Upper lobe of right lung (tissue), 1 donor: ENCODE measurements around the gene RBM39. TPM values are rescaled to one million over a fixed set of nuclear protein-coding genes. Genes with fewer than 3 reads are reported as not detected.
A peak's percentile ranks its signal among the peaks of the same experiment; 100 is the strongest.
"Not testable (repeated sequence)": the region's sequence is repeated elsewhere in the genome, so short reads cannot be mapped to it uniquely, and the experiment has no call there.

Source experiments
- ATAC-seq: fragments of 200-7000 bp; cut with Tn5 transposase; one replicate; pipeline ENCODE4 v1.9.1; 2020; ENCODE audit warnings: mild to moderate bottlenecking, moderate library complexity
- DNase-seq: peaks from one replicate; pipeline ENCODE4 v3.0.0-alpha.2; 2020
- H3K27ac ChIP-seq: fragments of 200-600 bp; one replicate; pipeline ENCODE4 v1.8.0; 2022
- H3K27me3 ChIP-seq: fragments of 200-600 bp; one replicate; pipeline ENCODE4 v1.8.0; 2022; ENCODE audit warnings: mild to moderate bottlenecking
- H3K36me3 ChIP-seq: fragments of 200-600 bp; one replicate; pipeline ENCODE4 v1.8.0; 2022
- H3K4me1 ChIP-seq: fragments of 200-600 bp; one replicate; pipeline ENCODE4 v1.8.0; 2022
- H3K4me3 ChIP-seq: fragments of 200-600 bp; one replicate; pipeline ENCODE4 v1.8.0; 2022; ENCODE audit warnings: mild to moderate bottlenecking
- H3K9me3 ChIP-seq: fragments of 200-600 bp; one replicate; pipeline ENCODE4 v1.8.0; 2022
- intact Hi-C: fragments of 100-400 bp; cut with DNase I; formaldehyde crosslinking; loops from one replicate; pipeline ENCODE4 v1.11.0; 2022
- total RNA-seq: library from RNA; stranded (reverse); fragmentation: NEBNext Ultra II Directional; extraction: Animal tissue kit (Norgen Biotek cat#: 25700); gene quantifications from one replicate; pipeline ENCODE4 v1.2.1, GENCODE V29; 2021
- TF ChIP-seq, protein P1 (sequence below): fragments of 200-600 bp; IDR thresholded peaks from one replicate; pipeline ENCODE4 v1.8.0; 2022; ENCODE audit warnings: antibody characterized with exemption
- donor health status: DM: no; HTN: yes; CAD: no; lungs with severe emphysema.

The RBM39 gene
- total RNA-seq, 1 donor from 2014 or later: 298 TPM

DNA sequence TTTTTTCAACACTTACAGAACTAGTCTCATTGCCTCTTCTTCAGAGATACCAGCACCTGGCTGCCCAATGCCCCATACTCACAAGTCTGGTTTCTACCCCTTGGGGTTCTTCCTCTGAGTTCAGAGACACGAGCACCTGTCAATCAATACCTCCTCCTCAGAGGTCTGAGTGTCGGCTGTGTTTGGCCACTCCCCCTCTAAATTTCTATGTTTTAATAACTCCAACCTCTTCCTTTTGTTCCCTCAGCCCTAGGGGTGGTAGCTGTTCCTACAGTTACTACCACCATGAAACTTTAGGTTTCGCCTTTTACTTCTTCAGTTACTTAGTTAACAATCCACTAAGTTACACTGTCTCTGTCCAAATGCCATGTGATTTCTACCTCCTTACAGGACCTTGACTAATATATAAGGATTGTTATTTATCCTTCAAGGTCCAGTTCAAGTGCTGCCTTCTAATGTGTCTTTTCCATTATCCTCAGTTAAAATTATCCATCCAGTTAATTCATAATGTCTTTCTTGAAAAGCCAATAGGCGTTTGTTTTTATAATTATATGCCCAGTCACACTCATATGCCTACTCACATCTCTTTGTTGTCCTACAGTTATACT is 15.1 kb upstream of the RBM39 start:
- H3K9me3 ChIP-seq: no peaks in the 10 kb centered on the region
- H3K4me1 ChIP-seq: no peaks in the 10 kb centered on the region
- intact Hi-C loops: no loop called here
- DNase-seq: no peak
- TF ChIP-seq, protein P1, sequence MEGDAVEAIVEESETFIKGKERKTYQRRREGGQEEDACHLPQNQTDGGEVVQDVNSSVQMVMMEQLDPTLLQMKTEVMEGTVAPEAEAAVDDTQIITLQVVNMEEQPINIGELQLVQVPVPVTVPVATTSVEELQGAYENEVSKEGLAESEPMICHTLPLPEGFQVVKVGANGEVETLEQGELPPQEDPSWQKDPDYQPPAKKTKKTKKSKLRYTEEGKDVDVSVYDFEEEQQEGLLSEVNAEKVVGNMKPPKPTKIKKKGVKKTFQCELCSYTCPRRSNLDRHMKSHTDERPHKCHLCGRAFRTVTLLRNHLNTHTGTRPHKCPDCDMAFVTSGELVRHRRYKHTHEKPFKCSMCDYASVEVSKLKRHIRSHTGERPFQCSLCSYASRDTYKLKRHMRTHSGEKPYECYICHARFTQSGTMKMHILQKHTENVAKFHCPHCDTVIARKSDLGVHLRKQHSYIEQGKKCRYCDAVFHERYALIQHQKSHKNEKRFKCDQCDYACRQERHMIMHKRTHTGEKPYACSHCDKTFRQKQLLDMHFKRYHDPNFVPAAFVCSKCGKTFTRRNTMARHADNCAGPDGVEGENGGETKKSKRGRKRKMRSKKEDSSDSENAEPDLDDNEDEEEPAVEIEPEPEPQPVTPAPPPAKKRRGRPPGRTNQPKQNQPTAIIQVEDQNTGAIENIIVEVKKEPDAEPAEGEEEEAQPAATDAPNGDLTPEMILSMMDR: no peak
- H3K4me3 ChIP-seq: no peak overlapping the region
- no peaks in the 10 kb centered on the region for H3K36me3 ChIP-seq
- no peaks in the 10 kb centered on the region for H3K27me3 ChIP-seq
- ATAC-seq: no peak
- H3K27ac ChIP-seq: no peak overlapping the region

DNA sequence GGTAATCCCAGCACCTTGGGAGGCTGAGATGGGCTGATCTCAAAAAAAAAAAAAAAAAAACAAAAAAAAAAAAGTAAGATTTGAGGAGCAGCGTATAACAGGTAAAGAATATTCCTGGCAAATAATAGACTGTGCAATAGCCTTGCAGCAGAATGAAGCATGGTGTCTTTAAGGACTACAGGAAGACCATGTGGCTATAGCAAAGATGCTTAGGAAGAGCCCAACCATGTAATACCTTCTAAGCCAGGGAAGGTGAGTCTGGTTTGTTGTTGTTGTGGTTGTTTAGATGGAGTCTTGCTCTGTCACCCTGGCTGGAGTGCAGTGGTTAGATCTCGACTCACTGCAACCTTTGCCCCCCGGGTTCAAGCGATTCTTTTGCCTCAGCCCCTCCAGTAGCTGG is 14.3 kb upstream of the RBM39 start:
- Histone ChIP-seq H3K4me3 (no peak overlapping the region), H3K27ac (no peak overlapping the region), H3K4me1 (no peaks in the 10 kb centered on the region), H3K36me3 (no peaks in the 10 kb centered on the region), H3K9me3 (no peaks in the 10 kb centered on the region), H3K27me3 (no peaks in the 10 kb centered on the region)
- DNase-seq (no peak), ATAC-seq (no peak)
- TF ChIP-seq, protein P1: no peak
- intact Hi-C loops: no loop called here

DNA sequence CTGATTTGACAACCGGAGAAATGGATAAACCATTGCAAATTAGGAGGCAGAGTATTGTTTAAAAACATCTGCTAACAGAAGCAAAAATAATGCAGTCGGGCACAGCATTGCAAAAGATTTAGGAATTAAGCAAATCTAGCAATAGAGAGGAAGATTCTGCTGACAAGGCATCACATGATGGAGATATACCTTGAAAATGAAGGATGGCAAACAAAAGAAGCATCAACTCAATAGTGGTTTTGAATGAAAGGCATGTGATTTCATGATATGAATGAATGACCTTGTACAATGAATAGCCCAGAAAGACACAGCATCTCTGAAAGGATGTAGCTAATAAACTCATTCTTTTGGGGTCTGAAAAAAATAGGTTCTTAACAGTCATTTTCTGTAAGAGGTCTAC is 8.6 kb upstream of the RBM39 start:
- TF ChIP-seq, protein P1: no peak
- Histone ChIP-seq H3K9me3 (no peaks in the 10 kb centered on the region), H3K36me3 (no peaks in the 10 kb centered on the region), H3K27ac (no peak overlapping the region), H3K4me1 (no peaks in the 10 kb centered on the region), H3K27me3 (no peaks in the 10 kb centered on the region), H3K4me3 (no peak overlapping the region)
- DNase-seq: no peak
- no peak for ATAC-seq
- intact Hi-C loops: no loop called here

DNA sequence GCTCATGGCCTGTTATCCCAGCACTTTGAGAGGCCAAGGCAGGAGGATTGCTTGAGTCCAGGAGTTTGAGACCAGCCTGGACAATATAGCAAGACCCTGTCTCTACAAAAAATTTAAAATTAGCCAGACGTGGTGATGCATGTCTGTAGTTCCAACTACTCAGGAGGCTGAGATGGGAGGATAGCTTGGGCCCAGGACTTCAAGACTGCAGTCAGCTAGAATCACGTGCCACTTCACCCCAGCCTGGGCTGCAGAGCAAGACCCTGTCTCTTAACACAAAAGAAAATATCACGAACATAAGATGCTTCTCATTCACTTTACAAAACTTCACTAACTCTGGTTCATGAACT is 2.4 kb upstream of the RBM39 start:
- H3K36me3 ChIP-seq: peaks cover 13% of the 10 kb centered on the region
- H3K4me1 ChIP-seq: peaks cover 21% of the 10 kb centered on the region
- DNase-seq, H3K27me3 ChIP-seq, H3K9me3 ChIP-seq, H3K4me3 ChIP-seq, ATAC-seq, intact Hi-C loops: not testable (repeated sequence)
- peak overlapping the region; percentile 98 for H3K27ac ChIP-seq

DNA sequence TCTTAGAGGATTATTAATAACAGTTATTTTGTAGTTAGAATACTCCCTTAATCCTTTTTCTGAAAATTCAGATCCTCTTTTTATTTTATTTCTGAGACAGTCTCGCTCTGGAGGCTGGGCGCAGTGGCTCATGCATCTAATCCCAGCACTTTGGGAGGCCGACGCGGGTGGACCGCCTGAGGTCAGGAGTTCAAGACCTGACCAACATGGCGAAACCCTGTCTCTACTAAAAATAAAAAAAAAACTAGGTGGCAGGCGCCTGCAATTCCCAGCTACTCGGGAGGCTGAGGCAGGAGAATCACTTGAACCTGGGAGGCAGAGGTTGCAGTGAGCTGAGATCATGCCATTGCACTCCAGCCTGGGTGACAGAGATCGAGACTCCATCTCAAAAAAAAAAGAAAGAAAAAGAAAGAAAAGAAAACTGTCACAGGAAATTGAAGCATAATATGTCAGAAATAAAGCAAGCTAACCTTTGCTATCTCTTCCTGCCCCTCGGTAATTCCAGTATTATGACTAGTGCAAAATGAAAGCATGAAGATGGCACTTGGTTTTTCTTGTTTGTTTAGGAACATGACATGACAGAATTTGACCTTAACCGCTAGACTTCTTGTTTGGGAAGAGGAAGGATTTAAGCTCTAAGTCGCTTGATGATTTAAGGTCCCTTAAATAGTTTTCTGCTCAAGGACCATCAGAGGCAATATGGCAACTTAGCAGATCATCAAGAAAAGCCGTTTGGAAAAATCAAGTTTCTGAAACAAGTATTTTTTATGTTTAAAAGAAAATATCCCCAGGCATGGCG is 1.8 kb upstream of the RBM39 start:
- Histone ChIP-seq H3K27ac (peak overlapping the region; percentile 98), H3K9me3 (no peaks in the 10 kb centered on the region), H3K36me3 (peaks cover 19% of the 10 kb centered on the region), H3K27me3 (no peaks in the 10 kb centered on the region), H3K4me3 (peak overlapping the region; percentile 66), H3K4me1 (peaks cover 26% of the 10 kb centered on the region)
- DNase-seq (peak; percentile 69), ATAC-seq (no peak)
- TF ChIP-seq, protein P1: no peak
- intact Hi-C loops: no loop called here

DNA sequence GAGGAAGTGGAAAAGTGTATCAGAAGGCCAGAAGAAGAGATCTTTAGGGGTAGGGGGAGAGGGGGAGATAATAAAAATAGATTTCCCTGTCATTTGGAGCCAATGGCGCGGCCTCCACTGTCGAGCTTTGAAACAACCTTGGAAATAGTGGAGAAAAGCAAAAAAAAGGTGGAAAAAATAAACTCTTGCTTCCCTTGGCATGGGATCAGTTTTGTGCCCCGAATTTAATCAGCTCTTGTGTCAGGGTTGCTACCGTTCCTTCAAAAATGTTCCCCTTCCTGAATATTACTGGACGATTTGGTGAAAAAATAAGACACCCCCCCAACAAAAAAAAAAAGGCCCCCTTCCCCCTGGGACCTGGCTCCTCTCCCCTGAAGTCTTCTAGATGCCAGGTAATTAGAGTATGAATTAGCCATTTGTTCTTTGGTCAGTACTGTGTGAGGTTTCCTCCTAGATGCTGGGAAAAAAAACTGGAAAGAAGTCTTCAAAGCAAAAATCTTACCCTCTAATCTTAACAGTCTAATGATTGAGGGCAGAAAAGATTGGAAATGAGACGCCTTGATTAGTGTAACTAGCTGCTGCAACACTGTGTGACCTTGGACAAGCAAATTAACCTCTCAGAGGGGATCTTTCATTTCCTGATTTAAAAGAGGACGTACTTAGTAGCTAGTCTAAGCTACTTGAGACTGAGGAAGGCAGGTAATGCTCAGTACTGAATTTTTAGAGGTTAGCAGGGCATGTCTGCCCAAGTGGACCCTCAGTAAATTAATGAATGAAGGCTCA is 872 bp upstream of the RBM39 start:
- no peak for DNase-seq
- peaks cover 29% of the 10 kb centered on the region for H3K36me3 ChIP-seq
- peaks cover 36% of the 10 kb centered on the region for H3K4me1 ChIP-seq
- peak; percentile 12 for ATAC-seq
- H3K27me3 ChIP-seq: no peaks in the 10 kb centered on the region
- intact Hi-C loops: no loop called here
- peak overlapping the region; percentile 98 for H3K27ac ChIP-seq
- TF ChIP-seq, protein P1: no peak
- H3K9me3 ChIP-seq: no peaks in the 10 kb centered on the region
- peak overlapping the region; percentile 66 for H3K4me3 ChIP-seq
